MM.1S (cell line): ENCODE data around the gene MAPK7.

Experiments used
- CTCF ChIP-seq: fragments of 300-600 bp; sonication (generic); IDR thresholded peaks from 2 replicates; pipeline ENCODE4 v1.5.1; 2016; ENCODE audit warnings: antibody characterized with exemption, low read length, mixed read lengths
- EZH2 ChIP-seq: fragments of 300-600 bp; sonication (generic); optimal IDR thresholded peaks from 2 replicates; pipeline ENCODE3; 2017; ENCODE audit warnings: low read depth, mild to moderate bottlenecking, antibody characterized with exemption, low read length, mixed read lengths
- EZH2phosphoT487 ChIP-seq: fragments of 300-600 bp; sonication (generic); IDR thresholded peaks from 2 replicates; pipeline ENCODE4 v1.6.1; 2018; ENCODE audit warnings: antibody characterized with exemption, low read length

GRCh38 chr17:19397556-19398041 lies 19.3 kb downstream of the MAPK7 start:
- TF ChIP-seq EZH2 (no peak), CTCF (peak; percentile 61), EZH2phosphoT487 (no peak)
